ENCODE measurements around the gene ANKK1. TPM values are rescaled to one million over a fixed set of nuclear protein-coding genes. Genes with fewer than 3 reads are reported as not detected.

The ANKK1 gene
- total and polyA plus RNA-seq, 9 of the 15 experiments (the other 6 are each of a cell fraction or from before 2014, with no cell fraction given), result not detected

DNA sequence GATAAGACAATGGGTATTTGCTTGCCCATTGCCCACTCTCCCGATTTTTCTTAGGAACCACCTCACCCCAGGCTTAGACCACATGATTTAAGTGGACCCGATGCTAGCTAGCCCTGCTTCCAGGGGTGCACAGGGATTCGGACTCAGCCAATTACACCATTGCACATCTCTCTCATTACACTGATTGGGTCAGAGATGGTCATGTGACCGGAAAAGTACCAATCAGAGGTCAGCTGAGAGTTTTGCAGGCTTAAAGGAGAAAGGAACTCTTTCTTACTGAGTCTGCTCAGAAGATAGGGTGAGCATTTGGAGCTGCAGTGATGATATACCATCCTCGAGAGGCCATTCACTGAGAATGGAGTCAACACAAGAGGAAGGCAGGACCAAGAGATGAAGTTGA, 12.2 kb upstream of the ANKK1 start (continued):
- TF ChIP-seq USF2 (CRISPR knock-in tag; IDR thresholded peaks at IDR 0.05), result peak; percentile 81
- TF ChIP-seq HDAC3 (IDR thresholded peaks at IDR 0.05; ENCODE audit: borderline replicate concordance, partially characterized antibody), result no peak
- no peak for TF ChIP-seq ARID4B (CRISPR knock-in tag; IDR thresholded peaks at IDR 0.05)
- TF ChIP-seq, protein P1, sequence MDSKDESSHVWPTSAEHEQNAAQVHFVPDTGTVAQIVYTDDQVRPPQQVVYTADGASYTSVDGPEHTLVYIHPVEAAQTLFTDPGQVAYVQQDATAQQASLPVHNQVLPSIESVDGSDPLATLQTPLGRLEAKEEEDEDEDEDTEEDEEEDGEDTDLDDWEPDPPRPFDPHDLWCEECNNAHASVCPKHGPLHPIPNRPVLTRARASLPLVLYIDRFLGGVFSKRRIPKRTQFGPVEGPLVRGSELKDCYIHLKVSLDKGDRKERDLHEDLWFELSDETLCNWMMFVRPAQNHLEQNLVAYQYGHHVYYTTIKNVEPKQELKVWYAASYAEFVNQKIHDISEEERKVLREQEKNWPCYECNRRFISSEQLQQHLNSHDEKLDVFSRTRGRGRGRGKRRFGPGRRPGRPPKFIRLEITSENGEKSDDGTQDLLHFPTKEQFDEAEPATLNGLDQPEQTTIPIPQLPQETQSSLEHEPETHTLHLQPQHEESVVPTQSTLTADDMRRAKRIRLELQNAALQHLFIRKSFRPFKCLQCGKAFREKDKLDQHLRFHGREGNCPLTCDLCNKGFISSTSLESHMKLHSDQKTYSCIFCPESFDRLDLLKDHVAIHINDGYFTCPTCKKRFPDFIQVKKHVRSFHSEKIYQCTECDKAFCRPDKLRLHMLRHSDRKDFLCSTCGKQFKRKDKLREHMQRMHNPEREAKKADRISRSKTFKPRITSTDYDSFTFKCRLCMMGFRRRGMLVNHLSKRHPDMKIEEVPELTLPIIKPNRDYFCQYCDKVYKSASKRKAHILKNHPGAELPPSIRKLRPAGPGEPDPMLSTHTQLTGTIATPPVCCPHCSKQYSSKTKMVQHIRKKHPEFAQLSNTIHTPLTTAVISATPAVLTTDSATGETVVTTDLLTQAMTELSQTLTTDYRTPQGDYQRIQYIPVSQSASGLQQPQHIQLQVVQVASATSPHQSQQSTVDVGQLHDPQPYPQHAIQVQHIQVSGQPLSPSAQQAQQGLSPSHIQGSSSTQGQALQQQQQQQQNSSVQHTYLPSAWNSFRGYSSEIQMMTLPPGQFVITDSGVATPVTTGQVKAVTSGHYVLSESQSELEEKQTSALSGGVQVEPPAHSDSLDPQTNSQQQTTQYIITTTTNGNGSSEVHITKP (IDR thresholded peaks at IDR 0.05; ENCODE audit: partially characterized antibody), result no peak
- TF ChIP-seq ATF4 (CRISPR knock-in tag; IDR thresholded peaks at IDR 0.05), result no peak
